HG03060 (cell line): ENCODE results near the gene WBP2.

ENCODE experiments used
- ATAC-seq: cut with Tn5 transposase; IDR thresholded peaks from one replicate; pipeline ENCODE4 v1.9.1; 2021; ENCODE audit warnings: low read depth, moderate number of reproducible peaks; ENCODE audit not compliant: unreplicated experiment

WBP2 gene

DNA sequence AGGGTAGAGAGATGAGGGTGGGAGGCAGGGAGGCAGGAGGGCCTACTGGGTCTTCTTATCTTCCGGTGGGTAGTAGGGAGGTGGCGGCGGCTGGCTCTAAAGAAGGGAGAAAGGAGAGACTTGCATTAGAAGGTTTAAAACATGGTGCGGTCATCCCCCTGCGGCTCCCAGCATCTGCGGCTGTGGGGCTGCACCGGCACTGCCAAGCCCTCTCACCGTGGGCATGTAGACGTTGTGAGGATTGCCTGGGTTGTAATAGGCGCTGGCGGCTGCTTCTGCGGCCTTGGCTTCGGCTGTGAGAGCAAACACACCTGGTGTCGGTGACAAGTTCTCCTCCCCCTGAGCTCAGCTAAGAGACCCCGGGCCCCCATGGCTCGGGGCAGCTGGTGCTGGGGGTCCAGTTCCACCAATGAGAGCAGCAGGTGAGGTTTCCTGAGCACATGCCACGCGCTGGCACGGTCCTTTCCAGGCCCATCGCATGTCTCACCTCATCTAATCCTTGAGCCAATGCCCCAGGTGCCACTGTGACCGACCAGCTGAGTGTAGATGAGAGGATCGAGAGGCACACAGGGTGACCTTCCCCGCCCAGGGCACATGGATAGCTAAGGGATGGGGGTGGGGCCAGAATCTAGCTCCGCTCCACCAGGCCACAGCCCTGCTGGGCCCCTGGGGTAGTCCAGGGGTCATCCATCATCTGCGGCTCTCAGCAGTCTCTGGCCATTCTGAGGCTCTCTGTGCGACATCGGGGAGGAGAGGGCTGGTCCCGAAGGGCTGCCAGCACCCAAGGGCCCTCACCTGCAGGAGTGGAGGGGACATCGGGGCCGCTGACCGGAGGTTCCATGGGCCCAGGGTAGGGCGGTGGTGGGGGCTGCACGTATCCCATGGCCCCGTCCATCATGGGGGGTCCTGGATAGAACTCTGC is 8.2 kb downstream of the WBP2 start:
- ATAC-seq: no peak

DNA sequence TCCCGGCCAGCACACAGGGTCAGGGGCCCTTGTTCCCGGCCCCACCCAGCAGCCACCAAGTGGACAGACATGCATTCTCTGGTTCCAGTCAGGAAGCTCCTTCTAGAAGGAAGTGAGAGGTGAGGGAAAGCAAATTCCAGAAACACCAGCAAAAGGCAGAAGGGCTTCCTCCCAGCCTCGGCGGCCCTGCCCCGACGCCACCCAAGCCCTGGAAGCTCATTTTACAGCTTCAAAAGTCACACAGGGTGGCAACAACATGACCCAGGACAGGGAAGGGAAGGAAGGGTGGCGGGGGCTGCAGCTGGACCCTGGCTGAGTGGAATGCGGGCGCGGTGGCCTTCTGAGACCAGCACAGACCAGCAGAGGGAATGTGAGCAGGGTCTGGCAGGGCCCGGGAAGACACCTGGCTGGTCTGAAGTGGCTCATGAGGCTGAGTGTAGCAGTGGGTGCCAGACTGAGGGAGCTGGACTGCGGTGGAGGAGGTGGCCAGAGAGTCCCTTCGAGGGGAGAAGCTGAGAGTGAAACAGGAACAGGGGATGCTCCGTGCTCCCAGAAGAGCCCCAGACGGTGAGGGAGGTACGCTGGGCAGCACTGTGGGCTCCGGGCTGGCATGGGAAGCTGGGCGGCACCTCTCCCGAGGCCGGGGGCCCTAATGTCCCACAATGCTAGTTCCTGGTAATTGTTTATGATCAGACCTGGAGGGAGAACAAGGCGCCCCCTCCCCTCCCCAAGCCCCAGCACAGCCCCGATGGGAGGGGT is 9.0 kb downstream of the WBP2 start:
- ATAC-seq: no peak

DNA sequence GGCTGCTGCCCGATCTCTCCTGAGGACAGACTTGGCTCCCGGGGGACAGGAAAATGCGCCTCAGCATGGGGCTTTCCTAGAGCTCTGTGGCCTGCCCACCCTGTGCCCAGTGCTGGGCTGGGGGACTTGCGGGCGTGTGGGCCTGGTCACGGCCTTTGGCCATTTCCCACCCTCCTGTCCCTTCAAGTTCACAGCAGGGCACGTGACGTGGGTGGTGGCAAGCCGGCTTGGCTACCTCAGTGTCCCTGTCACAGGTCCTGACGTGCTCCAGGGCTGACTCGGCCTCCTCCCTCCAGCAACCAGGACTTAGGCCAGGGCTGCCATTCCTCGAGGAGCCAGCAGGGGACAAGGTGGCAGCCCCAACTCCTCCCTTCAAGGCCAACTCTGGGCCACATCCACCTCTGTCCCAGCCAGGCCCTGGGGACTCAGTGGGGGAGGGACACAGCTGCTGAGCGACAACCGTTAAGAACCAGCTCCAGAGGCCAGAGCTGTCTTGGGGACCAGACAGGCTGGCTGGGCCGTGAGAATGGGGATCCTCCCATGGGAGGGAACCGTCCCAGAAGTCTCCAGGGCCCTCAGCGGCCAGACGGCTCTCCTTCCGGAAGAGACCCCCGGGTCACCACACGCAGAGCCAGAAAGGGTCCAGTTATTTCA is 9.9 kb downstream of the WBP2 start:
- ATAC-seq: no peak

DNA sequence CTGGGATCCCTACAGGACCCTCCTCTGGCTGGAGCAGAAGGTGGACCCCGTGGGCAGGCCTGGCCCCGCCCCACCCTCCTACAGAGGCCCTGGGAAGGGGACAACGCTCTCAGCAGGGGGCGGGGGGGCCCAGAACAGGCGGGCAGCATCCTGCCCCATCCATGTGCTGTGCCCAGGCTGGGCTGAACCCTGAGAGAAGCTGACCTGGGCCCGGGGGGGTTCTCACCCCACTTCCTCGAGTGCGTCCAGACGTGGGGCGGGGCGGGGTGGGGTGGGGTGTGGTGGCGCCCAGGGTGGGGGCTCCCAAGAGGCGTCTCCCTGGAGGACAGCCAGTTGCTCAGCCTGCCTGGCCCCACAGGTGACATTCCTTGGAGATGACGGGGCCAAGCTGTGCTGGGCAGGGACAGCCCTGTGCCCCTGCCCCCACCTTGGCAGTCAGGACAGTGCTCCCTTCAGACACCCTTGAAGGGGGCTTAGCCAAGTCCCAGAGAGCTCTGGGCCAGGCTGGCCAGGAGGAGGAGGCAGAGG is 10.5 kb downstream of the WBP2 start:
- no peak for ATAC-seq

DNA sequence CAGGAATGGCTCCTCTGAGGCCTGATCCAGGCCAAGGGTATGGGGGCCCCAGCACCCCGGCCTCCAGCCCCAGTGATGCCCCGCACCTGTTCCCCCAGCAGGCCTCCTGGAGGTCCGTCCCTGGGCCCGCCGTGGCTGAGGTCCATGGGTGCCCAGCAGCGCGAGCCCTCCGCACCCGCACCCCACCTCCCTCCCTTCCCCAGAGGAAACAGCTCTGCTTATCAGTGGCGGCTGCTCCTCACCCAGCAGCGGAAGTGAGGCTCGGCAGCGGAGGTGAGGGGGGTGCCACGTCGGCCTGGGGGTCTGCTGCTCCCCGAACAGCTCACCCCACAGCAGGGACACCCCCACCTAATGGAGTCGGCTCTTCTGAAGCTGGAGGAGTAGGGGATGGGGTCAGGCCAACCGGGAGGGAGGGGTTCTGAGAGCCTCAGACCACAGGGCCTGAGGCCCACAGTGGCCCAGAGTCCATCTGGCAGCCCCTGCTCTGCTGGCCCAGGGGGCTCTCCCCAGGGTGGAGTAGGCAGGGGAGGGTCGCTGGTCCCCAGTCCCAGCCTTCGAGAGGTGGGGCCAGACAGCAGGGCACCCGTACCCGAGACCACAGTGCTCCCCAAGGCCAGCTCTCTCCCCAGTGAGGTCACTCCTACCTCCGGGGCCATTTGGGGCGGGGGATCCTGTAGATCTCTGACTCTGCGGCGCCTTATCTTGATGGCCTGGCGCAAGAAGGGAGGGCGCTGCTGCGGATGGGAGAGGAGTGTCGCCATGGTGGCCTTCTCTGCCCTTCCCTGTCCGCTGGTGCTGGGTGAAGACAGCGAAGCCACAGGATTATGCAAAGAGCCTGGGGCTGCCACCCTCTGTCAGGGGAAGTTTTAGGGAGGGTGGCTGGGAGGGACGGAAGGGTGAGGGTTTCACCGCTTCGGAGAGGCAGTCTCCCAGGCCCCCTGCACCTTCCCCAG is 11.3 kb downstream of the WBP2 start, which contains the start of gene UNC13D:
UNC13D (minus strand) TSS at position 828 of the 953 bp plus-strand sequence; CDS start at position 761, 67 bp downstream.
- ATAC-seq: no peak

DNA sequence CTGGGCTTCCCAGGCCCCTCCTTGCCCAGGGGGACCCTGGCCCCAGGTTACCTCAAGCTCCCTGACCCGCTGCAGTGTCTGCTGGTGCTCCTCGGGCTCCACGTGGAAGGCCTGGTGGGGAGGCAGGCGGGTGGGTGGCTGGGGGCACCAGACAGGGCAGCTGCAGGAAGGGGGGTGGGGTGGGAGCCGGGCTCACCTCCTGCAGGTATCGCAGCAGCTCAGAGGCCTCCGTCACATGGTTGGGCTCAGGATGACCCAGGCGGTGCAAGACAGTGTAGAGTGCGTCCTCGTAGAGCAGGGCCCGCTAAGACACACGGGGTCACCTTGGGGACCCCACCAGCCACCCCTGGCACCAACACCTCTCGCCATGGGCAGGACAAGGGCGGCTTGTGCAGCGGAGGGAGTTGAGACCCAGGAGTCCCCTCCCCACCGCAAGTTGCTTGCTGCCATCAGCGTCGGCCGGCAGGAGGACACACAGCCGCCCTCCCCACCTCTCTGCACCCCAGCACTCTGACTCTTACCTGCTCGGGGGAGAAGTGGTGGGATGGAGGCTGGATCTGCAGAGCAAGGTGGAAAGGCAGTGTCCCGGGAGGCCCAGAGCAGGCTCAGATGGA is 12.1 kb downstream of the WBP2 start:
- ATAC-seq: no peak

DNA sequence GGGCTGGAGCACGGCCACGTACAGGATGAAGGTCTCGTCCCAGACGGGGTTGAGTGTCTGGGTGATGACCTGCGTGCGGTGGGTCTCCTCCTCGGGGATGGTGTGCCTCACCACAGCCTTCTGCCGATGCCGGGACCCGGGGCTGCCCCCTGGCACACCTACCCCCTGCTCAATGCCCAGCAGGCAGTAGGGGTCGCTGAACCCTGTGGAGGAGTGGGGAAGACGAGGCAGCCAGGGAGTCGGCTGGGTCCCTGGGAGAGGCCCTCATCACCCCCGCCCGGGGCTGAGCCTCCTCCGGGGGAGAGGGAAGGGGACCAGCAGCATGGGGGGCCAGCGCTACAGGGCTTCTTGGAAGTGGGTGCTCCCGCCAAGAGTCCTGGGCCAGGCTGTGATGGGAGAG is 12.7 kb downstream of the WBP2 start:
- no peak for ATAC-seq

DNA sequence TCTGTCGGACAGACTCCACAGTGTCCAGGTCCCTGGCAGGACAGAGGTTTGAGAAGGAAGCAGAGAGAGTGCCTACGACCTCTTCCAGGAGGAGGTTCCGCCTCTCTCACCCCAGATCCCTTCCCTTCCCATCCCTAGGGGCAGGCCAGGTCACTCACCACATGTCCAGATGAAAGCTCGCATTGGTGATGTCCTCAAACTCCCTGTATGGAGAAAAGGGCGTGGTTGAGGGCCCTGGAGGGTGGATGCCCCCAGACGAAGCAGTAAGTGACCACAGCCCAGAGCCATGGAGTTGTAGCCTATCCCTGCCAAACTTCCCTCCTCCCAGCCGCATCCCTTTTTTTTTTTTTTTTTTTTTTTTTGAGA is 14.4 kb downstream of the WBP2 start:
- no peak for ATAC-seq

DNA sequence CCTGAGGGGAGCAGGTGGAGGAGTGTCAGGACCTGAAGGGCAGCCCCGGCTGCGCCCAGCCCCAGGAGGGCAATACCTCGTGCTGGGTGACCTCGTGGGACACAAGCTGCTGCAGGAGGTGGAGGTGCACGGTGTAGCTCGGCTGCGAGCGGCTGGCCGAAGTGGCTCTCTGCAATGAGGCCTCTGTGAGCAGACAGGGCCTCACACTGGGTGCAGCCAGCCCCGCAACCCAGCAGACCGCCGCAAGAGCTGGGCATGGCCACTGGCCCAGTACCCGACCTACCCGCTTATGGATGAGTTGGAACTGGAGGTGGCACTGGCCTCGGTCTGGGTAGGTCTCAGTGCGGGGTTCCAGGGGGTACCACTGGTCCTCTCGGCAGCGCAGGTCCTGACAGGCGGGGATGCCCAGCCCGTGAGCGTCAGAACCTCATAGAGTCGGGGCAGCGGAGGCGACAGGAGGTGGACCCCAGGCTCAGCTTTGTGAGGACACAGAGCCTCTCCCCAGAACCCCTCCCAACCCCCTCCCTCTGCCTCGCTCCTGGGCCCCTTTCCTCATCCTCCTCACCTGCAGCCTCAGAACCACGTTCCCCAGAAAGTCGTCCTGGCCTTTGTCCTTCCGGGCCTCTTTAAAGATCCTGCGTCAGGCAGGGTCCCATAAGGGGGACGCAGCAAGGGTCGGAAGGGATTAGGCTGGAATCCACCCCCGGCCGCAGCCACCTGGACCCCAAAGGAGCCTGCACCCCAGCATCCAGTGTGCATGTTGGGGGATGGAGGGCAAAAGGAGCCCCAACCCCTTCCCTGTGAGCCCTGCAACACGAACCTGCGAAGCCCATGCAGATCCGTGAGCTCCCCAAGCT is 15.0 kb downstream of the WBP2 start:
- no peak for ATAC-seq

DNA sequence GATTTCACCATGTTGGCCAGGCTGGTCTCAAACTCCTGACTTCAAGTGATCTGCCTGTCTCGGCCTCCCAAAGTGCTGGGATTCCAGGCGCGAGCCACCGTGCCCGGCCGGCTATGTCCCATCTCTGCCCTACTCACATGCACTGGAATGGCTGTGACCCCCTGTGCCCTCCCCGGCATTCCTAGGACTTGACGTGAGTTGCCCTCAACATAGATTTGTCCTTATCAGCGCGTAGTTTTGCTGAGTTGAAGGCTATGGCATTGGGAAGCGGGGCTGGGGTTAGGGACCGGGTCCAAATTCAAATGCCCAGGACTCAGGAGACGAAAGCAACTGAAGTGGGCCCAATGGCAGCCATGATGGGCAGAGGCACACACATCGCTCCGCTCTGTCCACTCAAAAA is 16.7 kb downstream of the WBP2 start:
- ATAC-seq: no peak

DNA sequence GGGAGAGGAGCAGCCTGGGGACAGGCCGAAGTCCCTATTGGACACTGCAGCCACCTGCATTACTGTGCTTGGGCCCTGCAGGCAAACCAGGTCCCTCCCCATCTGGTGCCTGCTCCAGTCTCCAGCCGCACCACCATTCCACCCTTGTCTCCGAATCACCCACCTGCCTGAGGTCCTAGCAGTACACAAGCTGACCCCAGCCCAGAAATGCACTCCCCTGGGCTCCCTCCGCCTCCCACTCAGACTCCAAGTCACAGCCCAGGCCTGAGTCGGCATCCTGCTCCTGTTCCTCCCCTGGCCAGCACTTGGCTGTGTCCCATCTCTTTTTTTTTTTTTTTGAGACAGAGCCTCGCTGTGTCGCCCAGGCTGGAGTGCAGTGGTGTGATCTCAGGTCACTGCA is 17.2 kb downstream of the WBP2 start:
- no peak for ATAC-seq

DNA sequence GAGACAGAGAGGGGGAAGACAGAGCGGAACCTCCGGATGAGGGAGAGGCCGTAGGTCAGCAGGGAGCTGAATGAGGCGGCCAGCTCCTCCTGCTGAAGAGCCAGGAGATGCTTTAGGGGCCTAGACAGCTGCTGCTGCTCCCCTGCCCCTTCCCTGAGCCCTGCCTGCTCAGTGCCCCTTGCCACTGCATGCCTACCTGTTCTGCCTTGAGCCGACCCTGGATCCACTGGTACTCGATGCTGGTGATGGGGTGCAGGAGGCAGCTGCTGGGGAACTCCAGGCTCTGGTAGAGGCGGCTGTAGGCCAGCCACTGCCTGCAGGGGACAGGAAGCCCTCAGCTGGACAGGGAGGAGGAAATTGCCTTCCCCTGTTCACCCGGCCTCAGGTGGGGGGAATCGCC is 18.5 kb downstream of the WBP2 start:
- ATAC-seq: no peak

DNA sequence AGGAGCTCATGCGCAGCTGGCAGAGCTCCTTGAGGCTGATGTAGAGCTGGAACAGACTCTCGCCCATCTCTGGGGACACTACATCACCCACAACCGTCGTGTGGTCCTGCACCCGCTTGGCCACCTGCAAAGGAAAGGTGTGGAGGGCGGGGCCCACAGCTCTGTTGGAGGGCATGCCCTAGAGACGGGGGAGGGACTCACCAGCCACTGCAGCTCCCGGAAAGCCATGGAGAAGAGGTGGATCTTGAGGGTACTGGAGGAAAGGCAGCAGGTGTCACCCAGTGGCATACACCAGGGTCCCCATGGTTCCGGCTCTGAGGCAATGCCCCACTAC is 19.5 kb downstream of the WBP2 start:
- no peak for ATAC-seq

DNA sequence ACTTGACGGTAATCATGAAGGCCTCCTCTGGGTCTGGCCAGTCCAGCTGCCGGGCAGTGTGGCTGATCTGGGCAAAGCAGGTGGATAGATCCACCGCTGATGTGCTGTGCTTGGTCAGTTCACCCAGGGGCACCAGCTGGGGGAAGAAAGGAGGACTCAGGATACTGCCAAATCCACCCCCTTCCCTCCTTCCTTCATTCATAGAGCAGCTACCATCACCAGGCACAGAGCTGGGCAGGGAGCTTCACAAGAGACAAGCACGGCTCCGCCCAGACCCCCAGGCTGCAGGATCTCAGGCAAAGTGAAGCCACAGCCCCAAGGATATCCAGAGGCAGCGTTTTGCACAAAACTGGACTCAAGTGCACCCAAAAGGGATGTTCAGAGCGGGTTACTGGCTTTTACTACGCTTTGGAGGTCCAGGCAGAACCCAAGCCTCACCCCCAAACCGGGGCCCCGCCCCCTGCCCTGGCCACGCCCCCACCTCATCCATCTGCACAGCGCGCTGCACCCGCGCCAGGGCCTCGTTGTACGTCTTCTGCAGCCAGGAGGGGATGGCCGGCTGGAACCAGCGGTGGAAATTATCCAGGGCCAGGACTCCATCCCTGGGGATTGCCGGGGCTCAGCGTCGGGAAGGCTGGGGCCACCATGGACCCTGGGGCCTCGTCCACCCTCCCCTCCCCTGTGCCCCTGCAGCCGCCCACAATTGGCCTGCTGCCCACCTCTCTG is 20.0 kb downstream of the WBP2 start:
- ATAC-seq: no peak

DNA sequence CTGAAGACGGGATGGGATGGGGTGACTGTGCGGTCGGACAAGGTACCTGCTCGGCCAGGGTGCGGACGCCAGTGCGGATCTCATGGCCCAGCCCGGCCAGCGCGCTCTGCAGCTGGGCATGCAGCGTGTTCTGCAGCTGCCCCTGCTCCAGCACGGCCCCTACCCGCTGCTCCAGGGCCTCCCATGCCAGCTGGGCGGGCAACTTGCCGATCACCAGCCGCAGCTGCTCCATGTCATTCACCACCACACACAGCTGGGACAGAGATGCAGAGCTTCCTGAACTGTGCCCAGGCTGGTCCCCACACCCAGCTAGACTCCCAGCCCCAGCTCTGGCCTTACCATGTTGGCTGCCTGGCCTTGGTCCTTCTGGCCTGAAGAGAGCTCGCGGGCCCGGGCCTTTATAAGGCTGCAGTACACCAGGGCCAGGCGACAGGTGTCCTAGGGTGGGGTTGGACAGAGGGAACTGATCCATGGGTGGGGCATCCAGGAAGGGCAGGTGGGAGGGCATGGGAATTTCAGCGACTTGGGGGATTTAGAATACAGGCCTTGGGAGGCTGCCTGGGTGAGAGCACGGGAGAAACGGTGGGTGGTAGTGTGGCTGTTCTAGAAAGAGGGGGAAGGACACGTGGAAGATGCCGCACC is 20.7 kb downstream of the WBP2 start:
- no peak for ATAC-seq

DNA sequence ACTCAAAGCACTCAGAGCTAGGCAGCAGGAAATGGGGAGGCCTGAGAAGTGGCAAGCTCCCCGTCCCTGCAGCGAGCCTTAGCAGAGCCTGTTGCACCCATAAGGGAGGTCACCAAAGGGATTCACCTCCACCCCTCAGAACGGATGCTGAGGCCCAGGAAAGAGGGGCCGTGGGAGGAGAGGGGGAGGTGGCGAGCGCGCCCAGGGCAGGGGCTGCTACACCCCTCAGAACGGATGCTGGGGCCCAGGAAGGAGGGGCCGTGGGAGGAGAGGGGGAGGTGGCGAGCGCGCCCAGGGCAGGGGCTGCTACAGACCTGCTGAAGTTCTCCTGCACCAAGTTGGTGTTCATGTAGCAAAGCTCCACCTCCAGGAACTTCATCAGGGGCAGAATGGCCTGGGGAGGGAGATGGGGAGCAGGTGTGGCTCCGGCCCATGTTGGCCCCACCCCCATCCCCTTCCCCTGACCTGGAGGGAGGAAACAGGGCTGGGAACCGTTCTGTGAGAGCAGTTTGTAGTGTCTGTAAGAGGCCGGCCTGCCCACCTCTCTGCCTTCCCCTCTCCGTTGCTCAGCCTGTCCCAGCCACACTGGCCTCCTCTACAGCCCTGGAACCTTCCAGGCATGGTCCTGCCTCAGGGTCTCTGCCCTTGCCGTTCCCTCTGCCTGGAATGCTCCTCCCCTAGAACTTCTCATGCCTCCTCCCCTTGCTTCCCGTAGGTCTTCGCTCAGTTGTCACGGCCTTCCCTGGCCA is 22.3 kb downstream of the WBP2 start:
- no peak for ATAC-seq

DNA sequence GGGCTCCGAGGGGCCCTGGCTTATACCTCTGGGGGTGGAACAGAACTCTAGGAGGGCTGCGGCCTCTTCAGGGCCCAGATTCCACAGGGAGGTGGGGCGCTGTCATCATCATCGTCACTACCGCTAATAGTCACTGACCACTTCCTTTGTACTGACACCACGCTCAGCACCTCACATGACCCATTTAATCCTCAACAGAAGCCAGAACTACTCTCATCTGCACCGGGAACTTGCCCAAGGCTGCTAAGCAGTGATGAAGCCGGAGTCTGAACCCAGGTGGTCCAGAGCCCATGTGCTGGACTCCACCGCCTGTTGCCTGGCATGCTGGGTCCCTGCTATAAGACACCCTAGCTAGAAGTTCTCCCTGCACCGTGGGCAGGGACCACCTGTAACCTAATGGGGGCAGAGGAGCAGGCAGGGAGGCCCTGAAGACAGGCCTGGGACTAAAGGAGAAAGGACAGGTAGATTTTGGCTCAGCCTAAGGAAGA is 22.9 kb downstream of the WBP2 start:
- ATAC-seq: no peak
